Measurements from ENCODE around the gene EFEMP1. TPM values are rescaled to one million over a fixed set of nuclear protein-coding genes. Genes with fewer than 3 reads are reported as not detected.

EFEMP1 gene
- total and polyA plus RNA-seq, 10 of the 15 experiments (the other 5 are each of a cell fraction or from before 2014, with no cell fraction given): 0.27 to 1.2 (median 0.35) TPM; not detected in 6

GRCh38 chr2:55839182-55839819 is 84.3 kb downstream of the EFEMP1 start:
- H3K27ac ChIP-seq (ENCODE audit: control insufficient read depth, insufficient read depth): no peak overlapping the region
- no peak overlapping the region for H3K9ac ChIP-seq (ENCODE audit: control insufficient read depth, insufficient read depth, low read length)
- 42% methylated on average over 7 of the region's 7 CpGs for WGBS (ENCODE audit: insufficient coverage, insufficient replicate concordance, low lambda C conversion rate, missing lambda C conversion rate)
- intact Hi-C loops (cut with micrococcal nuclease; ENCODE audit: unreplicated experiment) (no loop called here), in situ Hi-C loops (cut with MboI) (no loop called here)
- RAD21 ChIA-PET (ENCODE audit: unreplicated experiment): no interaction called here
- no peaks in the 10 kb centered on the region for H3K36me3 ChIP-seq (ENCODE audit: control insufficient read depth in 2 of 2, insufficient read depth in 2 of 2, low read length in 1 of 2)
- no peak overlapping the region for H2AFZ ChIP-seq (ENCODE audit: control insufficient read depth, low read depth, low read length)
- H3K27me3 ChIP-seq (replicated peaks in 1 of 2; ENCODE audit: control insufficient read depth in 2 of 2, insufficient read depth in 2 of 2, low read length in 1 of 2): no peaks in the 10 kb centered on the region
- H3K4me3 ChIP-seq: no peak overlapping the region
- SMC1A ChIA-PET (ENCODE audit: uncharacterized antibody, unreplicated experiment): no interaction called here
- FAIRE-seq (no peak), ATAC-seq (no peak), DNase-seq (ENCODE audit: low read depth, low spot score) (no peak)
- POLR2A ChIA-PET: no interaction called here
- no peaks in the 10 kb centered on the region for H3K79me2 ChIP-seq (ENCODE audit: control insufficient read depth, insufficient read depth, low read length)
- BruUV-seq (replicated peaks): no TSS peak
- no peaks in the 10 kb centered on the region for H4K20me1 ChIP-seq (ENCODE audit: control insufficient read depth, insufficient read depth)
- CTCF ChIA-PET: no interaction called here
- no peaks in the 10 kb centered on the region for H3K9me3 ChIP-seq (replicated peaks; ENCODE audit: control insufficient read depth, insufficient read depth, low read length)
- TF ChIP-seq YY1 (IDR thresholded peaks at IDR 0.05; ENCODE audit: low read depth, low read length): no peak
- TF ChIP-seq HDAC6 (IDR thresholded peaks at IDR 0.05; ENCODE audit: unreplicated experiment): no peak
- no peak for TF ChIP-seq MEF2B (IDR thresholded peaks at IDR 0.05; ENCODE audit: partially characterized antibody, poor library complexity, severe bottlenecking)
- TF ChIP-seq ETV6 (conservative IDR thresholded peaks at IDR 0.05 in 1 of 2, IDR thresholded peaks at IDR 0.05 in 1 of 2; ENCODE audit: borderline replicate concordance in 1 of 2, low read depth in 1 of 2): no peak
- TF ChIP-seq MTA2 (IDR thresholded peaks at IDR 0.05; ENCODE audit: low read depth): no peak
- TF ChIP-seq SRF (IDR thresholded peaks at IDR 0.05; ENCODE audit: low read depth in 2 of 2, low read length in 2 of 2): no peak
- TF ChIP-seq HDAC2 (IDR thresholded peaks at IDR 0.05): no peak
- no peak for TF ChIP-seq USF1 (IDR thresholded peaks at IDR 0.05; ENCODE audit: borderline replicate concordance, extremely low read length, insufficient read depth, low read depth, low read length)
- no peak for TF ChIP-seq RELB (IDR thresholded peaks at IDR 0.05; ENCODE audit: low read depth)
- TF ChIP-seq IKZF2 (IDR thresholded peaks at IDR 0.05): no peak
- TF ChIP-seq IRF3 (IDR thresholded peaks at IDR 0.05): no peak
- TF ChIP-seq MYB (IDR thresholded peaks at IDR 0.05; ENCODE audit: borderline replicate concordance, low read depth, low read length): no peak
- TF ChIP-seq NFXL1 (IDR thresholded peaks at IDR 0.05; ENCODE audit: borderline replicate concordance): no peak
- no peak for TF ChIP-seq ZNF274 (IDR thresholded peaks at IDR 0.05; ENCODE audit: insufficient read depth, insufficient read length)
- TF ChIP-seq NRF1 (conservative IDR thresholded peaks at IDR 0.05; ENCODE audit: low read depth, low read length): no peak
- no peak for TF ChIP-seq REST (IDR thresholded peaks at IDR 0.05; ENCODE audit: low read depth, low read length)
- H3K4me1 ChIP-seq (ENCODE audit: control insufficient read depth, insufficient read depth, low read length): no peaks in the 10 kb centered on the region
- H3K4me2 ChIP-seq (ENCODE audit: control insufficient read depth, insufficient read depth): no peak overlapping the region
